Endothelial cell of umbilical vein (primary cell): ENCODE measurements around the gene SLC2A4. TPM values are rescaled to one million over a fixed set of nuclear protein-coding genes. Genes with fewer than 3 reads are reported as not detected.

ENCODE experiments used
- BruUV-seq: library from RNA; stranded (reverse); fragments of 400-500 nt; replicated peaks from 2 replicates; lab custom pipeline; 2021; lab: Mats Ljungman, UMichigan
- CTCF ChIA-PET: fragments of 300-600, 350-600 bp; sonication (Branson Sonifier 250); formaldehyde crosslinking; loops from one replicate; lab custom pipeline; 2021; ENCODE audit warnings: antibody characterized with exemption, inconsistent platforms; lab: Charles Lee
- POLR2A ChIA-PET: fragments of 300-600, 350-600 bp; sonication (Branson Sonifier 250); formaldehyde crosslinking; loops from one replicate; lab custom pipeline; 2021; ENCODE audit warnings: antibody characterized with exemption, inconsistent platforms; lab: Charles Lee
- DNase-seq: peaks from one replicate; pipeline ENCODE4 v3.0.0-alpha.2; 2011; ENCODE audit warnings: low read depth, low spot score
- FAIRE-seq: peaks from 2 replicates; lab custom pipeline; 2011; peaks lifted over from hg19 to GRCh38; lab: Jason Lieb, UNC
- H2AFZ ChIP-seq: 2 replicates; pipeline ENCODE4 v1.6.0; 2012; ENCODE audit warnings: low read depth, low read length, control low read depth, inconsistent platforms
- H3K27ac ChIP-seq: 2 replicates; pipeline ENCODE4 v1.5.1; 2011; ENCODE audit warnings: low read depth, mild to moderate bottlenecking, control low read depth, low read length, moderate library complexity; ENCODE audit not compliant: insufficient read depth
- H3K27me3 ChIP-seq, 2 experiments: 2 replicates each; pipeline versions ENCODE4 v1.6.0 to v1.6.1; 2011; ENCODE audit warnings: low read length in 2 of 2, mixed read lengths in 1 of 2; ENCODE audit not compliant: control insufficient read depth in 2 of 2, insufficient read depth in 2 of 2
- H3K36me3 ChIP-seq, 2 experiments: 2 replicates in 1 of 2; 3 replicates in 1 of 2; pipeline ENCODE4 v1.5.1; 2011; ENCODE audit warnings: low read length in 2 of 2, mild to moderate bottlenecking in 1 of 2, moderate library complexity in 1 of 2; ENCODE audit not compliant: control insufficient read depth in 2 of 2, insufficient read depth in 2 of 2; ENCODE audit errors: extremely low read depth in 1 of 2
- H3K4me1 ChIP-seq: 3 replicates; pipeline ENCODE4 v1.5.1; 2011; ENCODE audit warnings: mild to moderate bottlenecking, low read length; ENCODE audit not compliant: control insufficient read depth, insufficient read depth; ENCODE audit errors: extremely low read depth
- H3K4me2 ChIP-seq: 2 replicates; pipeline ENCODE4 v1.6.1; 2011; ENCODE audit warnings: low read length, control low read depth, mixed read lengths; ENCODE audit not compliant: insufficient read depth
- H3K4me3 ChIP-seq, 3 experiments: fragments of 200-600 bp in 1 of 3; sonication (generic), shearing (Covaris generic) in 1 of 3; replicated peaks in 1 of 3; 2 replicates each; pipeline ENCODE4 v1.5.1; 2011 to 2016; ENCODE audit warnings: control low read depth in 3 of 3, low read length in 3 of 3, mild to moderate bottlenecking in 2 of 3, inconsistent platforms in 1 of 3, low read depth in 1 of 3, moderate library complexity in 1 of 3; ENCODE audit not compliant: insufficient read depth in 1 of 3
- H3K79me2 ChIP-seq: 2 replicates; pipeline ENCODE4 v1.6.0; 2012; ENCODE audit warnings: low read length, inconsistent platforms; ENCODE audit not compliant: control insufficient read depth, insufficient read depth
- H3K9ac ChIP-seq: replicated peaks from 2 replicates; pipeline ENCODE3; 2011; ENCODE audit warnings: low read length, control low read depth; ENCODE audit not compliant: insufficient read depth; ENCODE audit errors: extremely low read depth
- H3K9me1 ChIP-seq: replicated peaks from 3 replicates; pipeline ENCODE4 v1.6.0; 2011; ENCODE audit warnings: mild to moderate bottlenecking, low read length; ENCODE audit not compliant: control insufficient read depth, insufficient read depth; ENCODE audit errors: extremely low read depth
- H3K9me3 ChIP-seq: replicated peaks from 2 replicates; pipeline ENCODE4 v1.5.1; 2012; ENCODE audit warnings: low read length, inconsistent platforms; ENCODE audit not compliant: control insufficient read depth, insufficient read depth
- H4K20me1 ChIP-seq: replicated peaks from 2 replicates; pipeline ENCODE3; 2011; ENCODE audit warnings: mild to moderate bottlenecking, low read length; ENCODE audit not compliant: control insufficient read depth, insufficient read depth; ENCODE audit errors: extremely low read depth
- CTCF ChIP-seq, 2 donors: IDR thresholded peaks; 1 replicate in 1 of 2; 2 replicates in 1 of 2; pipeline ENCODE4 v1.5.1; 2011; ENCODE audit warnings: low read length in 2 of 2, mild to moderate bottlenecking in 2 of 2, moderate library complexity in 2 of 2, control low read depth in 1 of 2, inconsistent platforms in 1 of 2, low read depth in 1 of 2; ENCODE audit not compliant: insufficient read depth in 1 of 2; ENCODE audit errors: extremely low read depth in 1 of 2
- EZH2 ChIP-seq: IDR thresholded peaks from 2 replicates; pipeline ENCODE4 v1.6.1; 2012; ENCODE audit warnings: borderline replicate concordance, low read depth, mild to moderate bottlenecking, moderate library complexity, low read length, inconsistent platforms; ENCODE audit not compliant: severe bottlenecking
- FOS ChIP-seq: IDR thresholded peaks from 2 replicates; pipeline ENCODE4 v1.6.1; 2011; ENCODE audit warnings: mild to moderate bottlenecking, low read length, moderate library complexity, borderline replicate concordance; ENCODE audit not compliant: insufficient read depth
- GATA2 ChIP-seq: IDR thresholded peaks from 2 replicates; pipeline ENCODE4 v1.7.0; 2011; ENCODE audit warnings: low read depth, mild to moderate bottlenecking, moderate library complexity, mixed read lengths, low read length; ENCODE audit not compliant: insufficient read length, insufficient read depth
- JUN ChIP-seq: IDR thresholded peaks from 2 replicates; pipeline ENCODE4 v1.6.1; 2011; ENCODE audit warnings: borderline replicate concordance, low read depth; ENCODE audit not compliant: insufficient read length, insufficient read depth
- MYC ChIP-seq: IDR thresholded peaks from one replicate; pipeline ENCODE4 v1.6.1; 2011; ENCODE audit warnings: mild to moderate bottlenecking, low read depth, low read length
- POLR2A ChIP-seq: IDR thresholded peaks from 2 replicates; pipeline ENCODE4 v1.6.1; 2012; ENCODE audit warnings: low read depth, mild to moderate bottlenecking, control low read depth, low read length
- POLR2AphosphoS5 ChIP-seq: IDR thresholded peaks from 2 replicates; pipeline ENCODE4 v1.6.1; 2012; ENCODE audit warnings: low read depth, mild to moderate bottlenecking, control low read depth, low read length, moderate library complexity; ENCODE audit not compliant: insufficient read depth
- dilution Hi-C: fragments of 300-500 bp; cut with MboI; formaldehyde crosslinking; loops from one replicate; pipeline ENCODE4 v1.15.0; 2019; ENCODE audit warnings: low sequenced_read_pairs; ENCODE audit not compliant: extremely low pct_ligation_motif_present
- intact Hi-C: fragments of 100-400 bp; cut with micrococcal nuclease; formaldehyde crosslinking; loops from one replicate; pipeline ENCODE4 v1.10.0; 2022
- polyA plus RNA-seq, 4 experiments: library from polyadenylated mRNA; depleted of rRNA in 3 of 4; stranded (reverse) in 3 of 4; unstranded in 1 of 4; fragments of >200 nt; gene quantifications; 2 replicates each; pipeline versions ENCODE4 v1.2.1 to v1.2.3, GENCODE V29; 2011 to 2012; ENCODE audit warnings: missing spikeins in 1 of 4
- total RNA-seq: library from RNA; stranded (reverse); gene quantifications from 2 replicates; pipeline ENCODE4 v1.2.3, GENCODE V29; 2021
- TF ChIP-seq, protein P1 (sequence below): IDR thresholded peaks from 2 replicates; pipeline ENCODE4 v1.6.1; 2011; ENCODE audit not compliant: insufficient read depth, insufficient read length

SLC2A4 gene
- total and polyA plus RNA-seq, 2 donors (not counting 3 experiments of a cell fraction or from before 2014, with no cell fraction given) = 0.12 TPM; not detected in 1

GRCh38 chr17:7304179-7304578 is 22.7 kb downstream of the SLC2A4 start:
- no peaks in the 10 kb centered on the region for H3K9me1 ChIP-seq
- H3K36me3 ChIP-seq = no peaks in the 10 kb centered on the region
- no peak overlapping the region for H3K27ac ChIP-seq
- H3K9ac ChIP-seq = no peak overlapping the region
- TF ChIP-seq POLR2AphosphoS5 (no peak), GATA2 (no peak), POLR2A (no peak), JUN (no peak), MYC (no peak), CTCF (IDR thresholded peaks at IDR 0.05; ENCODE audit: extremely low read depth in 1 of 2, insufficient read depth in 1 of 2, low read depth in 1 of 2, low read length in 2 of 2) (no peak), FOS (no peak), EZH2 (no peak)
- TF ChIP-seq, protein P1, sequence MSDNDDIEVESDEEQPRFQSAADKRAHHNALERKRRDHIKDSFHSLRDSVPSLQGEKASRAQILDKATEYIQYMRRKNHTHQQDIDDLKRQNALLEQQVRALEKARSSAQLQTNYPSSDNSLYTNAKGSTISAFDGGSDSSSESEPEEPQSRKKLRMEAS = no peak
- CTCF ChIA-PET = no interaction called here
- DNase-seq = no peak
- H3K4me3 ChIP-seq = no peak overlapping the region
- no TSS peak for BruUV-seq
- POLR2A ChIA-PET = interaction anchor here (0.6 kb wide), 1 partner anchor 176 kb away, joined by 4 read pairs; no protein-coding TSS in a partner anchor
- H4K20me1 ChIP-seq = no peaks in the 10 kb centered on the region
- peaks cover 17% of the 10 kb centered on the region for H3K79me2 ChIP-seq
- dilution Hi-C loops = no loop called here
- H3K4me1 ChIP-seq = peaks cover 1% of the 10 kb centered on the region
- FAIRE-seq = no peak
- no peak overlapping the region for H2AFZ ChIP-seq
- intact Hi-C loops = no loop called here
- no peaks in the 10 kb centered on the region for H3K27me3 ChIP-seq
- no peaks in the 10 kb centered on the region for H3K9me3 ChIP-seq
- H3K4me2 ChIP-seq = no peak overlapping the region
